H1 (cell line): ENCODE measurements around the gene COL4A3. TPM values are rescaled to one million over a fixed set of nuclear protein-coding genes. Genes with fewer than 3 reads are reported as not detected.

Source experiments
- BCL11A ChIP-seq, 2 experiments: IDR thresholded peaks; one replicate each; pipeline ENCODE4 v1.6.1; 2011; ENCODE audit warnings: low read depth in 2 of 2, low read length in 2 of 2, mild to moderate bottlenecking in 2 of 2
- MAFK ChIP-seq: IDR thresholded peaks from 2 replicates; pipeline ENCODE4 v1.6.1; 2012; ENCODE audit warnings: low read depth, mild to moderate bottlenecking, improper control_type of control experiment, low read length
- TAF7 ChIP-seq: optimal IDR thresholded peaks from 2 replicates; pipeline ENCODE3; 2011; ENCODE audit warnings: low read depth, mild to moderate bottlenecking, inconsistent platforms, low read length, moderate library complexity, borderline replicate concordance
- TBP ChIP-seq: IDR thresholded peaks from 2 replicates; pipeline ENCODE4 v1.6.1; 2011; ENCODE audit warnings: low read depth, low read length, improper control_type of control experiment
- polyA plus RNA-seq, 7 experiments: library from polyadenylated mRNA; depleted of rRNA in 3 of 7; stranded (reverse) in 5 of 7; unstranded in 2 of 7; fragments of >200 nt in 5 of 7; fragments of 200-250 nt in 2 of 7; gene quantifications; 1 replicate in 5 of 7; 2 replicates in 1 of 7; 4 replicates in 1 of 7; pipeline versions ENCODE4 v1.2.1 to v1.2.3, GENCODE V29; 2011 to 2013; ENCODE audit warnings: missing spikeins in 2 of 7, mixed read lengths in 2 of 7
- total RNA-seq: library from RNA; stranded (reverse); fragmentation: NEBNext Ultra II Directional; extraction: Animal tissue kit (Norgen Biotek cat#: 25700); gene quantifications from 2 replicates; pipeline ENCODE4 v1.2.1, GENCODE V29; 2021
- TF ChIP-seq, protein P1 (sequence below): fragments of 300-600 bp; sonication (generic); IDR thresholded peaks from 2 replicates; pipeline ENCODE4 v1.7.1; 2012; ENCODE audit warnings: low read length, moderate library complexity, mild to moderate bottlenecking, inconsistent platforms; ENCODE audit not compliant: insufficient replicate concordance

The COL4A3 gene
- total and polyA plus RNA-seq, 2 of the 8 experiments (the other 6 are each of a cell fraction or from before 2014, with no cell fraction given), result 0.12 to 0.17 TPM

- TF ChIP-seq, protein P1, sequence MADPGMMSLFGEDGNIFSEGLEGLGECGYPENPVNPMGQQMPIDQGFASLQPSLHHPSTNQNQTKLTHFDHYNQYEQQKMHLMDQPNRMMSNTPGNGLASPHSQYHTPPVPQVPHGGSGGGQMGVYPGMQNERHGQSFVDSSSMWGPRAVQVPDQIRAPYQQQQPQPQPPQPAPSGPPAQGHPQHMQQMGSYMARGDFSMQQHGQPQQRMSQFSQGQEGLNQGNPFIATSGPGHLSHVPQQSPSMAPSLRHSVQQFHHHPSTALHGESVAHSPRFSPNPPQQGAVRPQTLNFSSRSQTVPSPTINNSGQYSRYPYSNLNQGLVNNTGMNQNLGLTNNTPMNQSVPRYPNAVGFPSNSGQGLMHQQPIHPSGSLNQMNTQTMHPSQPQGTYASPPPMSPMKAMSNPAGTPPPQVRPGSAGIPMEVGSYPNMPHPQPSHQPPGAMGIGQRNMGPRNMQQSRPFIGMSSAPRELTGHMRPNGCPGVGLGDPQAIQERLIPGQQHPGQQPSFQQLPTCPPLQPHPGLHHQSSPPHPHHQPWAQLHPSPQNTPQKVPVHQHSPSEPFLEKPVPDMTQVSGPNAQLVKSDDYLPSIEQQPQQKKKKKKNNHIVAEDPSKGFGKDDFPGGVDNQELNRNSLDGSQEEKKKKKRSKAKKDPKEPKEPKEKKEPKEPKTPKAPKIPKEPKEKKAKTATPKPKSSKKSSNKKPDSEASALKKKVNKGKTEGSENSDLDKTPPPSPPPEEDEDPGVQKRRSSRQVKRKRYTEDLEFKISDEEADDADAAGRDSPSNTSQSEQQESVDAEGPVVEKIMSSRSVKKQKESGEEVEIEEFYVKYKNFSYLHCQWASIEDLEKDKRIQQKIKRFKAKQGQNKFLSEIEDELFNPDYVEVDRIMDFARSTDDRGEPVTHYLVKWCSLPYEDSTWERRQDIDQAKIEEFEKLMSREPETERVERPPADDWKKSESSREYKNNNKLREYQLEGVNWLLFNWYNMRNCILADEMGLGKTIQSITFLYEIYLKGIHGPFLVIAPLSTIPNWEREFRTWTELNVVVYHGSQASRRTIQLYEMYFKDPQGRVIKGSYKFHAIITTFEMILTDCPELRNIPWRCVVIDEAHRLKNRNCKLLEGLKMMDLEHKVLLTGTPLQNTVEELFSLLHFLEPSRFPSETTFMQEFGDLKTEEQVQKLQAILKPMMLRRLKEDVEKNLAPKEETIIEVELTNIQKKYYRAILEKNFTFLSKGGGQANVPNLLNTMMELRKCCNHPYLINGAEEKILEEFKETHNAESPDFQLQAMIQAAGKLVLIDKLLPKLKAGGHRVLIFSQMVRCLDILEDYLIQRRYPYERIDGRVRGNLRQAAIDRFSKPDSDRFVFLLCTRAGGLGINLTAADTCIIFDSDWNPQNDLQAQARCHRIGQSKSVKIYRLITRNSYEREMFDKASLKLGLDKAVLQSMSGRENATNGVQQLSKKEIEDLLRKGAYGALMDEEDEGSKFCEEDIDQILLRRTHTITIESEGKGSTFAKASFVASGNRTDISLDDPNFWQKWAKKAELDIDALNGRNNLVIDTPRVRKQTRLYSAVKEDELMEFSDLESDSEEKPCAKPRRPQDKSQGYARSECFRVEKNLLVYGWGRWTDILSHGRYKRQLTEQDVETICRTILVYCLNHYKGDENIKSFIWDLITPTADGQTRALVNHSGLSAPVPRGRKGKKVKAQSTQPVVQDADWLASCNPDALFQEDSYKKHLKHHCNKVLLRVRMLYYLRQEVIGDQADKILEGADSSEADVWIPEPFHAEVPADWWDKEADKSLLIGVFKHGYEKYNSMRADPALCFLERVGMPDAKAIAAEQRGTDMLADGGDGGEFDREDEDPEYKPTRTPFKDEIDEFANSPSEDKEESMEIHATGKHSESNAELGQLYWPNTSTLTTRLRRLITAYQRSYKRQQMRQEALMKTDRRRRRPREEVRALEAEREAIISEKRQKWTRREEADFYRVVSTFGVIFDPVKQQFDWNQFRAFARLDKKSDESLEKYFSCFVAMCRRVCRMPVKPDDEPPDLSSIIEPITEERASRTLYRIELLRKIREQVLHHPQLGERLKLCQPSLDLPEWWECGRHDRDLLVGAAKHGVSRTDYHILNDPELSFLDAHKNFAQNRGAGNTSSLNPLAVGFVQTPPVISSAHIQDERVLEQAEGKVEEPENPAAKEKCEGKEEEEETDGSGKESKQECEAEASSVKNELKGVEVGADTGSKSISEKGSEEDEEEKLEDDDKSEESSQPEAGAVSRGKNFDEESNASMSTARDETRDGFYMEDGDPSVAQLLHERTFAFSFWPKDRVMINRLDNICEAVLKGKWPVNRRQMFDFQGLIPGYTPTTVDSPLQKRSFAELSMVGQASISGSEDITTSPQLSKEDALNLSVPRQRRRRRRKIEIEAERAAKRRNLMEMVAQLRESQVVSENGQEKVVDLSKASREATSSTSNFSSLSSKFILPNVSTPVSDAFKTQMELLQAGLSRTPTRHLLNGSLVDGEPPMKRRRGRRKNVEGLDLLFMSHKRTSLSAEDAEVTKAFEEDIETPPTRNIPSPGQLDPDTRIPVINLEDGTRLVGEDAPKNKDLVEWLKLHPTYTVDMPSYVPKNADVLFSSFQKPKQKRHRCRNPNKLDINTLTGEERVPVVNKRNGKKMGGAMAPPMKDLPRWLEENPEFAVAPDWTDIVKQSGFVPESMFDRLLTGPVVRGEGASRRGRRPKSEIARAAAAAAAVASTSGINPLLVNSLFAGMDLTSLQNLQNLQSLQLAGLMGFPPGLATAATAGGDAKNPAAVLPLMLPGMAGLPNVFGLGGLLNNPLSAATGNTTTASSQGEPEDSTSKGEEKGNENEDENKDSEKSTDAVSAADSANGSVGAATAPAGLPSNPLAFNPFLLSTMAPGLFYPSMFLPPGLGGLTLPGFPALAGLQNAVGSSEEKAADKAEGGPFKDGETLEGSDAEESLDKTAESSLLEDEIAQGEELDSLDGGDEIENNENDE, result no peak
- TF ChIP-seq TAF7 (no peak), TBP (no peak), BCL11A (IDR thresholded peaks at IDR 0.05; ENCODE audit: low read depth in 2 of 2, low read length in 2 of 2) (no peak), MAFK (no peak)
These were observed 144.4 kb downstream of the COL4A3 start (continued) for GRCh38 chr2:227308784-227309183.
